NT2/D1 (cell line): ENCODE data around the gene CELF2.

ENCODE experiments used
- SUZ12 ChIP-seq: IDR thresholded peaks from 2 replicates; pipeline ENCODE4 v1.6.1; 2011; ENCODE audit not compliant: insufficient read length, insufficient read depth; ENCODE audit errors: extremely low read depth
- YY1 ChIP-seq: IDR thresholded peaks from 2 replicates; pipeline ENCODE4 v1.6.1; 2011; ENCODE audit not compliant: insufficient read length, insufficient read depth

- no peak for TF ChIP-seq YY1
- TF ChIP-seq SUZ12, result no peak
These were observed 125.6 kb downstream of the CELF2 start for GRCh38 chr10:11143242-11143641.
